Skeletal muscle satellite cell (primary cell): ENCODE measurements around the gene ARSG.
A peak's percentile ranks its signal among the peaks of the same experiment; 100 is the strongest.
"Not testable (repeated sequence)": the region's sequence is repeated elsewhere in the genome, so short reads cannot be mapped to it uniquely, and the experiment has no call there.

Experiments used
- H3K27me3 ChIP-seq: 2 replicates; pipeline ENCODE4 v1.7.0; 2013; ENCODE audit warnings: low read length; ENCODE audit not compliant: control insufficient read depth, insufficient read depth
- H3K36me3 ChIP-seq: 2 replicates; pipeline ENCODE4 v1.7.0; 2013; ENCODE audit warnings: mild to moderate bottlenecking, control low read depth, low read length; ENCODE audit not compliant: insufficient read depth
- H3K4me1 ChIP-seq: 2 replicates; pipeline ENCODE4 v1.7.0; 2013; ENCODE audit warnings: low read length; ENCODE audit not compliant: control insufficient read depth, insufficient read depth
- H3K4me2 ChIP-seq: 2 replicates; pipeline ENCODE4 v1.7.0; 2013; ENCODE audit warnings: mild to moderate bottlenecking, low read length
- H3K4me3 ChIP-seq: 2 replicates; pipeline ENCODE4 v1.7.0; 2013; ENCODE audit warnings: low read length
- H3K9ac ChIP-seq: 2 replicates; pipeline ENCODE4 v1.7.0; 2013; ENCODE audit warnings: mild to moderate bottlenecking, low read depth, low read length, moderate library complexity
- H3K9me3 ChIP-seq: replicated peaks from 2 replicates; pipeline ENCODE4 v1.7.0; 2013; ENCODE audit warnings: mild to moderate bottlenecking, control low read depth, low read length

The ARSG gene

GRCh38 chr17:68396226-68397107, 105.2 kb downstream of the ARSG start:
- Histone ChIP-seq H3K9ac (no peak overlapping the region), H3K9me3 (no peaks in the 10 kb centered on the region), H3K36me3 (no peaks in the 10 kb centered on the region), H3K4me3 (no peak overlapping the region), H3K4me1 (peaks cover 19% of the 10 kb centered on the region), H3K4me2 (no peak overlapping the region), H3K27me3 (no peaks in the 10 kb centered on the region)

GRCh38 chr17:68397108-68397536, 105.8 kb downstream of the ARSG start:
- Histone ChIP-seq H3K4me1 (peaks cover 19% of the 10 kb centered on the region), H3K27me3 (no peaks in the 10 kb centered on the region), H3K4me2 (no peak overlapping the region), H3K36me3 (no peaks in the 10 kb centered on the region), H3K9me3 (no peaks in the 10 kb centered on the region), H3K9ac (no peak overlapping the region), H3K4me3 (no peak overlapping the region)

GRCh38 chr17:68398691-68399637, 107.7 kb downstream of the ARSG start:
- no peak overlapping the region for H3K9ac ChIP-seq
- no peak overlapping the region for H3K4me3 ChIP-seq
- H3K36me3 ChIP-seq, result no peaks in the 10 kb centered on the region
- no peaks in the 10 kb centered on the region for H3K27me3 ChIP-seq
- H3K4me1 ChIP-seq, result peaks cover 19% of the 10 kb centered on the region
- no peak overlapping the region for H3K4me2 ChIP-seq
- no peaks in the 10 kb centered on the region for H3K9me3 ChIP-seq

GRCh38 chr17:68399638-68400403, 108.5 kb downstream of the ARSG start:
- Histone ChIP-seq H3K36me3 (no peaks in the 10 kb centered on the region), H3K4me2 (no peak overlapping the region), H3K4me1 (peaks cover 19% of the 10 kb centered on the region), H3K4me3 (no peak overlapping the region), H3K9ac (no peak overlapping the region), H3K27me3 (no peaks in the 10 kb centered on the region), H3K9me3 (no peaks in the 10 kb centered on the region)

DNA sequence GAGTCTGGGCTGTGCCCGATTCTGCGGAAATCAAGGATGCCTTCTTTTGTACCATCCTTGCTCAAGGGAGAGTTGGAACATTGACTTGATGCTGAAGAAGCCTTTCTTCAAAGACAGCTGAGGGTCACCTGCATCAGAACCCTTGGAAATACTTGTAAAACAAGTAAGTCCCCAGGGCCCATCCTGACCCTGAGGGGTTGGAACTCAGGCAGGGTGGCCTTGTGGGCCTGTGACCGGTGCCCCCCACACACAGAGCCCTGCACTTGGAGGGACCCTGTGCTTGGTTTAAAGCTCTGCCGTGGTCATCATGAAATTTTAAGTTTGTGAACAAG, 109.1 kb downstream of the ARSG start:
- H3K4me1 ChIP-seq, result peaks cover 19% of the 10 kb centered on the region
- H3K27me3 ChIP-seq, result no peaks in the 10 kb centered on the region
- no peaks in the 10 kb centered on the region for H3K36me3 ChIP-seq
- no peaks in the 10 kb centered on the region for H3K9me3 ChIP-seq
- no peak overlapping the region for H3K4me3 ChIP-seq
- H3K4me2 ChIP-seq, result no peak overlapping the region
- H3K9ac ChIP-seq, result no peak overlapping the region

GRCh38 chr17:68401288-68401687, 110.0 kb downstream of the ARSG start:
- Histone ChIP-seq H3K36me3 (no peaks in the 10 kb centered on the region), H3K4me3 (no peak overlapping the region), H3K4me2 (no peak overlapping the region), H3K27me3 (no peaks in the 10 kb centered on the region), H3K4me1 (peaks cover 19% of the 10 kb centered on the region), H3K9ac (no peak overlapping the region), H3K9me3 (no peaks in the 10 kb centered on the region)

- H3K4me1 ChIP-seq, result peaks cover 19% of the 10 kb centered on the region
- H3K9ac ChIP-seq, result no peak overlapping the region
- H3K36me3 ChIP-seq, result no peaks in the 10 kb centered on the region
- no peaks in the 10 kb centered on the region for H3K9me3 ChIP-seq
- H3K4me3 ChIP-seq, result no peak overlapping the region
- no peak overlapping the region for H3K4me2 ChIP-seq
- no peaks in the 10 kb centered on the region for H3K27me3 ChIP-seq
These were observed 111.8 kb downstream of the ARSG start for GRCh38 chr17:68403122-68403521.

GRCh38 chr17:68403837-68404236, 112.5 kb downstream of the ARSG start:
- not testable (repeated sequence) for H3K36me3 ChIP-seq, H3K9me3 ChIP-seq, H3K27me3 ChIP-seq, H3K4me3 ChIP-seq, H3K4me2 ChIP-seq, H3K9ac ChIP-seq
- peaks cover 16% of the 10 kb centered on the region for H3K4me1 ChIP-seq

- H3K9ac ChIP-seq, H3K4me1 ChIP-seq, H3K4me3 ChIP-seq, H3K27me3 ChIP-seq, H3K4me2 ChIP-seq, H3K9me3 ChIP-seq, H3K36me3 ChIP-seq: not testable (repeated sequence)
These were observed 116.4 kb downstream of the ARSG start for GRCh38 chr17:68407656-68408055.

DNA sequence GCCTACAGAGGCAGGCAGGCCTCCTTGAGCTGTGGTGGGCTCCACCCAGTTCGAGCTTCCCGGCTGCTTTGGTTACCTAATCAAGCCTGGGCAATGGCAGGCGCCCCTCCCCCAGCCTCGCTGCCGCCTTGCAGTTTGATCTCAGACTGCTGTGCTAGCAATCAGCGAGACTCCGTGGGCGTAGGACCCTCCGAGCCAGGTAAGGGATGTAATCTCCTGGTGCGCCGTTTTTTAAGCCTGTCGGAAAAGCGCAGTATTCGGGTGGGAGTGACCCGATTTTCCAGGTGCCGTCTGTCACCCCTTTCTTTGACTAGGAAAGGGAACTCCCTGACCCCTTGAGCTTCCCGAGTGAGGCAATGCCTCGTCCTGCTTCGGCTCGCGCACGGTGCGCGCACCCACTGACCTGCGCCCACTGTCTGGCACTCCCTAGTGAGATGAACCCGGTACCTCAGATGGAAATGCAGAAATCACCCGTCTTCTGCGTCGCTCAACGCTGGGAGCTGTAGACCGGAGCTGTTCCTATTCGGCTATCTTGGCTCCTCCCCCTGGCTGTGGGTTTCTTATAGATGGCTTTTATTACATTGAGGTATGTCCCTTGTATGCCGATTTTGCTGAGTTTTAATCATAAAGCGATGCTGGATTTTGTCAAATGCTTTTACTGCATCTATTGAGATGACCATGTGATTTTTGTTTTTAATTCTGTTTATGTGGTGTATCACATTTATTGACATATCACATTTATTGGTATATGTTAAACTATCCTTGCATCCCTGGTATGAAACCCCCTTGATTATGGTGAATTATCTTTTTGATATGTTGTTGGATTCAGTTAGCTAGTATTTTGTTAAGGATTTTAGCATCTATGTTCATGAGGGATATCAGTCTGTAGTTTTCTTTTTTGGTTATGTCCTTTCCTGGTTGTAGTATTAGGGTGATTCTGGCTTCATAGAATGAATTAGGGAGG, 122.6 kb downstream of the ARSG start:
- H3K4me2 ChIP-seq, result peak overlapping the region; percentile 76
- not testable (repeated sequence) for H3K36me3 ChIP-seq, H3K4me1 ChIP-seq, H3K27me3 ChIP-seq, H3K9ac ChIP-seq, H3K9me3 ChIP-seq
- H3K4me3 ChIP-seq, result peak overlapping the region; percentile 54
